ENCODE measurements around the gene CCDC69.

Gene CCDC69

GRCh38 chr5:151158287-151158661 lies 65.6 kb downstream of the CCDC69 start:
- DNase-seq = no peak

GRCh38 chr5:151157426-151158286 lies 66.2 kb downstream of the CCDC69 start, which contains the start of gene ANXA6:
ANXA6 (minus strand) TSS chr5:151157779; CDS start chr5:151147901, 9,878 bp downstream.
- peak; percentile 59 for DNase-seq

DNA sequence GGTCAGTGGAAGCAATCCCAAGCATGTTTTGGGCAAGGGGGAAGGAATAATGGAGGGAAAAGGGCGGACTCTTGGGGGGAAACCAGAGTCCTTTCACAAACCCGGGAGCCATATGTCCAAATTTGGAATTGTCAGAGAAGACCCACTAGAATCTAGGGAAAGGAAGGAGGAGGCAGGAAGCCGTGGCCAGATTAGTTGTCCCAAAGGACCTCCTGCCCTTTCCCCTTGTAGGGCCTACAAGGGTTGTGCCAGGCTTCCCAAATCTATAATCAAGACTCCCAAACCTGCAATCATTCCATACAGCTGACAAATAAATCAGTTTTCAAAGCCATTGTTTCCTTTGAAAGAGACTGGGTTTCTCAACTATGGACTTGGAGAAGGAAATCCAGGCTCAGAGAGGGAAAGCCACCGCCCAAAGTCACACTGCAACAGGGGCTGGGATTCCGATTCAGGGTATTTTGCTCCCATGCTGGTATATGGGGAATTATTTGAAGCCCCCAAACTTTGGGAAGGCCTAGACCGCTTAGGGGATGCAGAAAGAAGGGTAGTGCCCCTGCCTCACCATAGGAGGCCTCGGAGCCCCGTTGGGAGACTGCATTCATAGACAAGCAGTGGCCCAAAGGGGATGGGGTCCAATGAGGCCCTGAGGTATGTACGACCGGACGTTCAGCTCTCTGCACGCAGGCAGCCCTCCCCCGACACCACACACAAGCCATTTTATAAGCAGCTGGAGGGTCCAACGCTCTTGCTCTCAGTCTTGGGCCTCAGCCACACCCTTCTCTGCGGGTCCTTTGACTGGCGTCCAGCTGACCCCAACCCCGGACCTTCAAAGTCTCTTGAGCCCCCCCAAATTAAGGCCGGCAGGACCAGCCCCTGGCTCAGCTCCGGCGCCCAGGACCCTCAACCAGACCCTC lies 67.1 kb downstream of the CCDC69 start:
- DNase-seq = no peak

- DNase-seq = no peak
Observed at GRCh38 chr5:151155775-151156506, 68.0 kb downstream of the CCDC69 start.

- DNase-seq = peak; percentile 40
Observed at GRCh38 chr5:151154931-151155774, 68.7 kb downstream of the CCDC69 start.

DNA sequence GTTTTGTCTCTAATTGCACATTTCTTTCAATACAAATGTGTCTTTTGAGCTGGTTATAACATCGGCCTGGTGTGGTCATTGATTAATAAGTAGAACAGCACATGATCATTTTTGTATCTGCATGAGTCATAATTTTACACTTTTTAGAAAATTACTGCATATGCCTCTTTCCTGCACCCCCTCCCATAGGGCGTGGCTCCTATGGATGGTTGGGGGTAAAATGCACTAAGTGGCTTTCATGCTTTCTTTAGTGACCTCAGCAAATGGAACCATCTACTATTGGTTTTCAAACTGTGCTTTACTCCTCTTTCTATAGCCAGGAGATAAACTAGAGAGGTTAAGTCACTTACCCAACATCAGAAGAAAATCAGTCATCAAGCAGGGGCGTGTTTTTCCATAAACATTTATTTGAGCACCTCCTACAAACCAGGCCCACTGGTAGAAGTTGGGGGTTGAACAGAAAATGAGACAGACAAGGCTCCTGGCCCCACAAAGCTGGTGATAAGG lies 70.1 kb downstream of the CCDC69 start:
- no peak for DNase-seq

- no peak for DNase-seq
Observed at GRCh38 chr5:151153300-151153699, 70.6 kb downstream of the CCDC69 start.

- no peak for DNase-seq
Observed at GRCh38 chr5:151151793-151152192, 72.1 kb downstream of the CCDC69 start.

DNA sequence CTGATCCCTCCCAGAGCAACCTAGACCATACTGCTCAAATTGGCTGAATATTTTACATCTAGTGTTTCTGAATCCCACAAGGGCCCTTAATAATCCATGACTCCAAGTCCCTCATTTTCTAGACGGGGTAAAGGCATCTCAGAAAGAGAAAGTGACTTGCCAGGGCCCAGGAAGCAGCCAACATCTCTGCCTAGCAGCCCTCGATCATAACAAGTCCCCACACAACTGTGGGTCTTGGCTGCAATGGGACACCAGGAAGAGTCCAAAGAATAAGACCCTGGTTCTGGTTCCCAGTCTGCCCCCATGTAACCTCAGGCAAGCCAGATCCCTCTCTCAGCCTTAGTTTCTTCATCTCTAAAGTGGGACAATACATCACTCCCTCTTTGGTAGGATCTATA lies 72.6 kb downstream of the CCDC69 start:
- DNase-seq = no peak

- peak; percentile 72 for DNase-seq
Observed at GRCh38 chr5:151150471-151151262, 73.2 kb downstream of the CCDC69 start.

DNA sequence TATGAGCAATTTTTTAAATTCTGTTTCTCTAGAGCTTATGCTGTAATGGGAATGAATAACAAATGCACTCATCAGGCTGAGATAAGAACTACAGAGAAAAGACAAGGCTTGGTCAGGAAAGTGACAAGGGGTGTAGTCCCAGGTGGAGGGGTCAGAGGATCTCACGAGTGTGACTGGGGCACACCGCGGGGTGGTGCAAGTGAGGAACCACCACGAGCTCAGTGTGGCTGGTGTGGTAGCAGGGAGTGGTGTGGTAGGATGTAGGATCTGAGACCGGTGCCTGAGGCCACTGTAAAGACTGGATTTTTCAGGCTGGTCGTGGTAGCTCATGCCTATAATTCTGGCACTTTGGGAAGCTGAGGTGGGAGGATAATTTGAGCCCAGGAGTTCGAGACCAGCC lies 75.3 kb downstream of the CCDC69 start:
- no peak for DNase-seq

DNA sequence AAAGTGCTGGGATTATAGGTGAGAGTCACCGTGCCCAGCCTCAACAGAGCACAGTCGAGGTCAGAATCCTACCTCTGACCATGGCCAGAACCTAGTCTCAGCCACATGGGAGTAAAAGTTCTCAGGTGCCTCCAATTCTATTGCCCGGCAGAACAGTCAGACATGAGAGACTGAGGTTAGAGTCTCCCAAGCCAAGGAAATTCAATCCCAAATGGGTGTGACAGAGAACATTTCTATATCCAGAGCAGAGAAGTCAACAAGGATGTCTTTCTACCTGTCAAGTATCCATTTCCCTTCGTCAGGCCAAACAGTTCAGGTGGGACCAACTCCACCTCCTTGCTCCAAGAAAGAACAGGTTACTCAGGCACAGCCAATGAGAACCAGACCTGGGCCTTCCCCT lies 76.9 kb downstream of the CCDC69 start:
- DNase-seq = no peak

GRCh38 chr5:151146061-151146460 lies 77.8 kb downstream of the CCDC69 start:
- DNase-seq = no peak

DNA sequence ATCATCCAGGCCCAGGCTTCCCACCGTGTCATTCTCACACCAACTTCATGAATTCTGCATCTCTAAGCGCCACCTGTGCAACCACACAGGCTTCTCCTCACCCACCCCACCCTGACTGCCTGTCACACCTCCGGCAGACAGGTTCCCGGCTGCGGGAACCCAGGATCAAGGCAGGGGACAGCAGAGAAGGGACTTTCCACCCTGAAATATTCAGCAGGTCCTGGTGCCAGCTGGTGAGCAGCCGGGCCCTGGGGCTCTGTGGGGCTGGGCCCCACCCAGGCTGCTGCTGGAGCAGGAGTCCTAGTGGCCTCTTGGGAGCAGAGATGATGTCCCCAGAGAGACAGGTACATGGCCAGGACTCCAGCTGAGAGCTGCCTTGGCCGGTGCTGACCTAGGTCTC lies 79.0 kb downstream of the CCDC69 start:
- no peak for DNase-seq

DNA sequence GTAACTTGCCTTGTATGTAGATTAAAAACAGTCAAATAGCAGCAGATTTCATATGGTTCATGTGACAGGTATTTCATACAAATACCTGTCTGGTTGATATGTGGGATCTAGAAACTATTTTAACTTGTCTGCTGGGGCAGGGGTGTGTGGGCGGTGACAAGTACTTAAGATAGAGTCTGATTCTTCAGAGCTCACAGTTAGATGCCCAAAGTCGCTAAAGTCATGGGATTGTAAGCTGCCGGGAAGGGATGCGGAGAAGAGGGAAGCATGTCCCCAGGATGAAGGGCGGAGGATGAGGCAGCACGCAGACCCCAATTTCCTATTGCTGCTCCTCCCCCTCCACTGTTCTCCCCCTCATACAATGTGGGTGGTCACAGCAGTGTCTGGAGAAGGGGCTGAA lies 79.6 kb downstream of the CCDC69 start:
- no peak for DNase-seq

GRCh38 chr5:151143645-151144044 lies 80.2 kb downstream of the CCDC69 start:
- no peak for DNase-seq

- no peak for DNase-seq
Observed at GRCh38 chr5:151142933-151143332, 81.0 kb downstream of the CCDC69 start.

DNA sequence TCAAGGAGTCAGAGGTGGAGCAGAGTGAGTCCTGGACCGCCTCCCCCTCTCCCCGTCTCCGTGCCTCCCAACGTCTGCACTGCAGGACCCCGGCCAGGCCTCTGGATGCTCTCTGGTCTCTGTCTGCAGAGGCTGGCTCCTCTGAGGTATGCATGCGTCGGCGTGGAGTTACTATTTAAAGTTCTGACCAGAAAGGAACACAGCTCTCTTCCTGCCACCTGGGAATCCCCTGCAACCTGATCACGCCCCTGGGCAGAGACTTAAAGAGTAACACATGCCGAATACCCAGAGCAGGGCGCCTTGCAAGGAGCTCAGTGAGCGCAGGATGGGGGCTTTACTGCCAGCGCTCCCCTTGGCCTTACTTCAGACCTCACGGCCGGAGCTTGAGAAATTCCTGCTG lies 82.4 kb downstream of the CCDC69 start:
- peak; percentile 47 for DNase-seq

DNA sequence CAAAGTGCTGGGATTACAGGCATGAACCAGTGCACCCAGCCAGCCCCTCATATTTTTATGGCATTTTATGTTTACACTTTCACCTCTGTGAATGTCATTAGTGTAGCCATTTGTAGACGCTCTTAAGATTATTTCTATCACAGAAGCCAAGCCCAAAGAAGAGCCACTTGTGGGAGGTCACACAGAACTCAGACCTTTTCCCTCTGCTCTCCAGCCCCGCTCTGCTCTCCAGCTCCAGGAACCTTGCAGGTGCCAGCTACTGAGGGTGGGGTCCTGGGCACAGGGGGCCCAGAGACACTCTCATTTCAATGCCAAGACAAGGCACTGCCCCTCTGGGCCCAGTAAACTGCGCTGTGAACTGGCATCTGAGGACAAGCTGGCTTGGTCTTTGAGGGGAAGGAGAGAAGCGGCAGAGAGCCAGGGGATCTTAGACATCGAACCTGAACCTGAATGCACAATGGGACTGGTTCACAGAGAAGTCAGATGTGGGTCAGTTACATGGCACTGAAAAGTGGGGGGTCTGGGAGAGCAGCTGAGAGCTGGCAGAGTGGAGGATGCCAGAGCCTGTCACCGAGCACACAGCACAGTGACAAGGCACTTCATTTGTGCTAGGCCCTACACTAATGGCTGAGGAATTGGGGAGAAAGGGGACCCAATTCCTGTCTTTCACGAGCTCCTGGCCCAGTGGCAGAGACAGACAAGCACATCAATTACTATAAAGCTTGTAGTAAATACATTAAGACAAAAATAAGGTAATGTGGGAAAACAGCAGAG lies 83.0 kb downstream of the CCDC69 start:
- DNase-seq = no peak

DNA sequence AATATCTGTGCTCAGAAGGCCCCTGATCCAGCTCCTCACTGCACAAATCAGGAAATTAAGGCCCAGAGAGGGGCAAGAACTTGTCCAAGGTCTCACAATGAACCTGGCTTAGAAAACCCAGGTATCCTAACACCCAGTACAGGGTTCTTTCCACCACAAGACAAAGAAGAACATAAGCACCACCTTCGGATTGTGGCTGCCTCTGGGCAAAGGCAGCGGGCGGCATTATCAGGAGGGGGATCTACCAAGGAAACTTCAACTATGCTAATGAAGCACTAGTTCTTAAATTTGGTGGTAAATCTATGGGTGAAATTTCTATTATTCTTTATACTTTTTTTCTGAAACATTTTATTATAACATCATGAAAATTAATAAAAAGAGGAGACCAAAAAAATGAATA lies 84.2 kb downstream of the CCDC69 start:
- no peak for DNase-seq

Data from effector CD4-positive, alpha-beta T cell (primary cell).